Gastroesophageal sphincter (tissue), 4 donors: Measurements from ENCODE around the gene JCAD. TPM values are rescaled to one million over a fixed set of nuclear protein-coding genes. Genes with fewer than 3 reads are reported as not detected.

Experiments
- ATAC-seq: fragments of 150-250 bp; one replicate; pipeline ENCODE4 v1.9.1; 2016; ENCODE audit warnings: mild to moderate bottlenecking, moderate library complexity
- H3K27ac ChIP-seq, 4 donors: fragments of 200-600 bp; sonication (generic) in 3 of 4; 1 replicate in 3 of 4; 2 replicates in 1 of 4; pipeline ENCODE4 v1.5.1; 2016 to 2019
- H3K27me3 ChIP-seq: fragments of 200-600 bp; sonication (generic); one replicate; pipeline ENCODE4 v1.5.1; 2019
- H3K36me3 ChIP-seq, 2 donors: fragments of 200-600 bp; sonication (generic); one replicate each; pipeline ENCODE4 v1.5.1; 2019; ENCODE audit warnings: control low read depth in 1 of 2
- H3K4me1 ChIP-seq, 3 donors: fragments of 200-600 bp; sonication (generic); 1 replicate in 2 of 3; 2 replicates in 1 of 3; pipeline ENCODE4 v1.5.1; 2016 to 2019; ENCODE audit warnings: control low read depth in 2 of 3
- H3K4me3 ChIP-seq, 2 donors: fragments of 200-600 bp; sonication (generic); one replicate each; pipeline ENCODE4 v1.5.1; 2019; ENCODE audit warnings: mild to moderate bottlenecking in 1 of 2, moderate library complexity in 1 of 2
- H3K9me3 ChIP-seq, 3 donors: fragments of 200-600 bp; sonication (generic); one replicate each; pipeline ENCODE4 v1.5.1; 2017 to 2019; ENCODE audit warnings: control low read depth in 2 of 3
- EP300 ChIP-seq: sonication (generic); formaldehyde crosslinking; IDR thresholded peaks from one replicate; pipeline ENCODE4 v1.6.1; 2017; ENCODE audit warnings: antibody characterized with exemption, mild to moderate bottlenecking
- POLR2A ChIP-seq, 2 donors: fragments of 450-650 bp; IDR thresholded peaks; one replicate each; pipeline ENCODE4 v1.6.1; 2017; ENCODE audit warnings: antibody characterized with exemption in 2 of 2, mild to moderate bottlenecking in 2 of 2, moderate library complexity in 1 of 2
- POLR2AphosphoS5 ChIP-seq: sonication (generic); formaldehyde crosslinking; IDR thresholded peaks from one replicate; pipeline ENCODE4 v1.6.1; 2017; ENCODE audit warnings: antibody characterized with exemption
- WGBS, 2 donors: methylation state at CpG; one replicate each; pipeline ENCODE4 v1.1.5; 2018; ENCODE audit warnings: low coverage in 1 of 2; 5-methylcytosine and 5-hydroxymethylcytosine counted together
- total RNA-seq, 4 donors: library from RNA; depleted of rRNA; stranded (reverse); fragments of >200 nt; gene quantifications; one replicate each; pipeline ENCODE4 v1.1.0, GENCODE V29; 2016
- TF ChIP-seq, protein P1 (sequence below), 4 experiments: fragments of 200-600 bp in 2 of 4; fragments of 450-650 bp in 2 of 4; sonication (generic) in 1 of 4; IDR thresholded peaks; one replicate each; pipeline ENCODE4 v1.5.1; 2017 to 2019; ENCODE audit warnings: antibody characterized with exemption in 4 of 4, mild to moderate bottlenecking in 2 of 4, moderate library complexity in 2 of 4

JCAD gene
- total RNA-seq, 4 donors from 2014 or later: 21.0 to 66.8 (median 48.6) TPM

GRCh38 chr10:29974773-29975172 lies 84.6 kb downstream of the JCAD start:
- WGBS, 2 donors: 87 to 92% methylated on average over 2 to 3 of the region's 3 CpGs
- H3K27me3 ChIP-seq: no peaks in the 10 kb centered on the region
- peaks cover 0 to 22% (median 10%) of the 10 kb centered on the region in 3 donors for H3K4me1 ChIP-seq
- H3K4me3 ChIP-seq: no peak overlapping the region
- TF ChIP-seq, protein P1, sequence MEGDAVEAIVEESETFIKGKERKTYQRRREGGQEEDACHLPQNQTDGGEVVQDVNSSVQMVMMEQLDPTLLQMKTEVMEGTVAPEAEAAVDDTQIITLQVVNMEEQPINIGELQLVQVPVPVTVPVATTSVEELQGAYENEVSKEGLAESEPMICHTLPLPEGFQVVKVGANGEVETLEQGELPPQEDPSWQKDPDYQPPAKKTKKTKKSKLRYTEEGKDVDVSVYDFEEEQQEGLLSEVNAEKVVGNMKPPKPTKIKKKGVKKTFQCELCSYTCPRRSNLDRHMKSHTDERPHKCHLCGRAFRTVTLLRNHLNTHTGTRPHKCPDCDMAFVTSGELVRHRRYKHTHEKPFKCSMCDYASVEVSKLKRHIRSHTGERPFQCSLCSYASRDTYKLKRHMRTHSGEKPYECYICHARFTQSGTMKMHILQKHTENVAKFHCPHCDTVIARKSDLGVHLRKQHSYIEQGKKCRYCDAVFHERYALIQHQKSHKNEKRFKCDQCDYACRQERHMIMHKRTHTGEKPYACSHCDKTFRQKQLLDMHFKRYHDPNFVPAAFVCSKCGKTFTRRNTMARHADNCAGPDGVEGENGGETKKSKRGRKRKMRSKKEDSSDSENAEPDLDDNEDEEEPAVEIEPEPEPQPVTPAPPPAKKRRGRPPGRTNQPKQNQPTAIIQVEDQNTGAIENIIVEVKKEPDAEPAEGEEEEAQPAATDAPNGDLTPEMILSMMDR (IDR thresholded peaks at IDR 0.05): no peak
- TF ChIP-seq POLR2AphosphoS5: no peak
- no peak for TF ChIP-seq POLR2A (IDR thresholded peaks at IDR 0.05)
- TF ChIP-seq EP300: no peak
- no peak overlapping the region for H3K27ac ChIP-seq
- H3K9me3 ChIP-seq: no peaks in the 10 kb centered on the region
- no peaks in the 10 kb centered on the region for H3K36me3 ChIP-seq
- ATAC-seq: no peak

DNA sequence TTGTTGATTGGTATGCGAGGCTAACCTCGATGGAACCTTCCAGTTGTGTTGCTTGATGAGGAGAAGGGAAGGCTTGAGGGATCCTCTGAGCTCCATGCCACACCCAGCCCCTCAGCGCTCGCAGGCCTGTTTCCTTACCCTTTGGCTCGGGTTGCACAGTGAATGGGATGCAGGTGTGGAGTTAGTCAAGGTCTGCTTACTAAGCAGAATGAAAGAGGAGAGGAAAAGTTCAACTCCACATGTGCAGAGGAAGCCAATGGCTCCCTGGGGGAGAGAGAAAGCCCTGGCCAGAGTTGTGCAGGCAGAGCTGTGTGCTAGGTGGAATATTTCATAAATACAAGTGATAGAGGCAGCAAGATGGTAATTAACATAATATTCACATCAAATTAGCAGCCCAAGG lies 85.5 kb downstream of the JCAD start:
- WGBS, 2 donors: 76% methylated on average over 3 of the region's 5 CpGs; no CpG with 5 or more reads in 1 of the 2 donors
- Histone ChIP-seq H3K36me3 (no peaks in the 10 kb centered on the region), H3K27me3 (no peaks in the 10 kb centered on the region), H3K4me3 (no peak overlapping the region), H3K4me1 (peaks cover 0 to 20% (median 14%) of the 10 kb centered on the region in 3 donors), H3K27ac (no peak overlapping the region), H3K9me3 (no peaks in the 10 kb centered on the region)
- TF ChIP-seq, protein P1 (IDR thresholded peaks at IDR 0.05): no peak
- TF ChIP-seq EP300 (no peak), POLR2AphosphoS5 (no peak)
- no peak for ATAC-seq

DNA sequence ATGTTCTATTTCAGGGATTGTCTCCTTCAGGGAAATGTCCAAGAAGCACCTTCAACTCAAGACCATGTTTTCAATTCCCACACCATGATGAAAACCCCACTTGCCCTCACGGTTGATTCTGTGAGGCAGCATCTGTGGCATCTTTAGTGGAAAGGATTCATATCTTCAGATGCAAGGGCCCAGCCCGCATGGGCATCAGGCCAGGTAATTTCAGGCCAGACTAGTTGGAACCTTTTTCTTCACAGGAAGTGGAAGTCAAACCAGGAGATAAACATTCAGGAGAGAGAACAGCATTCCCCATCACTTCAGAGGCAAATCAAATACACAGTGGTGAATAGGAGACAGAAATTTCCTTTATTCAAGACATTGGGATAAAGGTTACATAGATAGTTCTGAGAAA lies 88.8 kb downstream of the JCAD start:
- Histone ChIP-seq H3K27ac (peak overlapping the region in 2 of 4 donors; percentile 9 to 74), H3K27me3 (no peaks in the 10 kb centered on the region), H3K9me3 (no peaks in the 10 kb centered on the region), H3K4me1 (peaks cover 0 to 26% (median 14%) of the 10 kb centered on the region in 3 donors), H3K4me3 (no peak overlapping the region), H3K36me3 (no peaks in the 10 kb centered on the region)
- TF ChIP-seq, protein P1 (IDR thresholded peaks at IDR 0.05): no peak
- TF ChIP-seq EP300: no peak
- no peak for TF ChIP-seq POLR2AphosphoS5
- no peak for TF ChIP-seq POLR2A (IDR thresholded peaks at IDR 0.05)
- WGBS, 2 donors: 58 to 62% methylated on average over 2 of the region's 2 CpGs
- ATAC-seq: no peak

- TF ChIP-seq POLR2A (IDR thresholded peaks at IDR 0.05): no peak
- TF ChIP-seq, protein P1 (IDR thresholded peaks at IDR 0.05): no peak
- H3K9me3 ChIP-seq: no peaks in the 10 kb centered on the region
- peaks cover 0 to 26% (median 14%) of the 10 kb centered on the region in 3 donors for H3K4me1 ChIP-seq
- WGBS, 2 donors: 94% methylated on average over 4 of the region's 6 CpGs; no CpG with 5 or more reads in 1 of the 2 donors
- H3K36me3 ChIP-seq: no peaks in the 10 kb centered on the region
- H3K4me3 ChIP-seq: no peak overlapping the region
- no peaks in the 10 kb centered on the region for H3K27me3 ChIP-seq
- ATAC-seq: no peak
- peak overlapping the region in 2 of 4 donors; percentile 63 to 74 for H3K27ac ChIP-seq
These were observed 89.4 kb downstream of the JCAD start for GRCh38 chr10:29970012-29970396.

DNA sequence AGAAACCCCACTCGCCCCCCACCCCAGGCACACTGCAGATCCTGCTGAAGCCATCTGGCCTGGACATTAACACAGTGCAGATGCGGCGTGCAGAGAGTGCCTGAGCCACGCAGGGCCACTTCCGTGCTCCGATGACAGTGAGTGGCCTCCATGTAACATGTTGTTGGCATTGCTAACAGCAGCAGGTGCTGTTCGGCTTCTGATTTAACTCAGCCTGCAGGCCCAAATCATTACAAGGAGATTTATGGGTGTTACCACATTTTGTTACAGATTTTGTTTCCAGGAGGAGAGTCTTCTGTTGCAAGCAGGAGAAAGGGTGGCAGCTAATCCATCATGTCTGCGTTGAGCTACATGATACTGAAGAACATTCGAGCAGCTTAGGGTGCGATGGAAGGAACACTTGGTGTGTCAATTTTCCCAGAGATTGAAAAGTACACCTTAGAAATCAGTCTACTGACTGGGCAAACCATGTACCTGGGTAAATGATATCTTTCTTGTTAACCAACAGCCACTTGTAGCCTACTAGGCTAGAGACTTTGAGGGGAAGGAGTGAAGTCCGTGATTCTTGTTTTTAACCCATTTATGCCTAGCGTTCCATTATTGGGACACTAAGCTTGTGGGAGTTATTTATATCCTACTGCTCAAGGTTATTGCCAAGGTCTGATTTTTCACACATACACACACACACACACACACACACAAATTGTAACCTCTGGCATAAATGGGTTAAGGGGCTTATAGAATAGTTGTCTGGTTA lies 90.0 kb downstream of the JCAD start:
- ATAC-seq: peak; percentile 18
- Histone ChIP-seq H3K36me3 (no peaks in the 10 kb centered on the region), H3K27ac (peak overlapping the region in 3 of 4 donors; percentile 56 to 74 (median 63)), H3K4me3 (no peak overlapping the region), H3K4me1 (peaks cover 0 to 26% (median 14%) of the 10 kb centered on the region in 3 donors), H3K9me3 (no peaks in the 10 kb centered on the region), H3K27me3 (no peaks in the 10 kb centered on the region)
- WGBS, 2 donors: 54 to 67% methylated on average over 5 to 8 of the region's 12 CpGs
- no peak for TF ChIP-seq EP300
- TF ChIP-seq POLR2AphosphoS5: no peak
- no peak for TF ChIP-seq POLR2A (IDR thresholded peaks at IDR 0.05)
- TF ChIP-seq, protein P1 (IDR thresholded peaks at IDR 0.05): no peak
